Inferior parietal cortex (tissue), 1 donor: ENCODE data around the gene DNM2.
"Not testable (repeated sequence)": the region's sequence is repeated elsewhere in the genome, so short reads cannot be mapped to it uniquely, and the experiment has no call there.

Experiments
- DNase-seq: peaks from one replicate; pipeline ENCODE4 v3.0.0-alpha.2; 2016; ENCODE audit errors: extremely low spot score

Gene DNM2

DNA sequence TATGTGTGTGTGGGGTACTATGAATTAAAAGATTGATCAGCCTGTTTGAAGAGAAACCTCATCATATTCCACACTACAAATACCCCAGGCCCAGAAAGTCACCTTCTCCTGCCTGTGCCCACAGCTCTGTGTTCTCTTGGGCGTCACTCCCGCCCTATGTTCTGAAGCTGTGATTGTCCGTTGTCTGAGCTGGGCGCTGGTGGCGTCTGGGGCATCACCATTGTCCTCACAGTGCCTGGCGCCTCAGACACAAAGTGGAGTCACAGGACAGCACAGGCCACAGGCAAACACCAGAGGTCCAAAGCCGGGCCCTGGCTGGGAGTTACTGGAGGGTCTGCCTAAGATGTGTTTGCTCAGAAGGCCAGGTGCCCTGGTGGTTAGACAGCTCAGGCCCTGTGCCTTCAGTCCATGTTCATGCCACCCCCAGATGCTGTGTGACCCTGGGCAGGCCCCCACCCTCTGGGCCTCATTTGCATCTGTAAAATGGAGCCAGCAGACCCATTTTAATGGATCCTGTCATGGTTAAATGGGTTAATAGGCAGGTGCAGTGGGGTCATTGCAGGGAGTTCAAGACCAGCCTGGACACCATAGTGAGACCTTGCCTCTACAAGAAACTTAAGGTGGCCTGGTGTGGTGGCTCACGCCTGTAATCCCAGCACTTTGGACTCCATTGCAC, 34.5 kb downstream of the DNM2 start:
- peak; percentile 70 for DNase-seq

DNA sequence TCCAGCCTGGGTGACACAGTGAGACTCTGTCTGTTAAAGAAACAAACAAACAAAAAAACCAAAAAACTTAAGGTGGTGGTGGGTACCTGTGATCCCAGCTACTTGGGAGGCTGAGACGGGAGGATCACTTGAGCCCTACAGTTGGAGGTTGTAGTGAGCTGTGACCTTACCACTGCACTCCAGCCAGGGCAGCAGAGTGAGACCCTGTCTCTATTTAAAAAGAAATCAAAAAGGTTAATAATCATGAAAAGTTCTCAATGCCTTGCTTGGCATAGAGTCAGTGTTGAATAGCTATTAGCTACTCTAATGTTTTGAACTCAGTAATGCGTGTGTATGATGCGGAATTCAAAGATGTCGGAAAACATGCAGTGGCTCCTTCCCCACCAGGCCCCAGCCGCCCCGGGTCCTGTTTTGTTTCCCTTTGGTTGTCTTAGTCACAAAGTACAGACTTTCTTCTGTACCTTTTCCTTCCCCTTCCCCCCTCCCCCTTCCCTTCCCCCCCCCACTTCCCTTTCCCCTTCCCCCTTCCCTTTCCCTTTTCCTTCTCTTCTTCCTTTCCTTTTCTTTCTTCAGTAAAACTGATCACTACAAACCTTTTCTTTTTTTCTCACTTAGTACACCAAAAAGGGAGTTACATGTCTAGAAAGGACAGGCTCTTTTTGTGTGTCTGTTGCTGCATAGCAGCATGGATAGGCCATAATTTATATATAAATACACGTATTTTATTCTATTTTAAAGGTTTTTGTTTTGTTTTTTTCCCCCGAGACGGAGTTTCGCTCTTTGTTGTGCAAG, 35.2 kb downstream of the DNM2 start:
- no peak for DNase-seq

DNA sequence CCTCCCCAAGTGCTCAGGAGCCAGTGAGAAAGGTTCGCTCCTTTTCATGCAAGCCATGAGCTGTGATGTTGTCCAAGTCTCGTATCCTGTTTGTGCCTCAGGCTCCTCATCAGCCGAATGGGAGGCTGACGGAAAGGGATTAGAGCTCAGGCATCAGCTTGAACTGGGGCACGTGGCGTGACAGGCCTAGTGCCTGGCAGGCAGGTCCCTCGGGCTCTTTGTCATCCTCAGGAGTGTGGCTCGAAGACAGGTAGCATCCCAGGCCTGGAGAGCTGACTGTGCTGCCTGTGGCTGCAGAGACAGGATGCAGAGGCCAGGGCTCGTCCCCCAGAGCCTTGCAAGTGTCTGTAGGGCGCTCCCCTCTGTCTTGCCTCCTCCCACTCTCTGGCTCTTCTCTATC, 38.5 kb downstream of the DNM2 start:
- DNase-seq = no peak

DNA sequence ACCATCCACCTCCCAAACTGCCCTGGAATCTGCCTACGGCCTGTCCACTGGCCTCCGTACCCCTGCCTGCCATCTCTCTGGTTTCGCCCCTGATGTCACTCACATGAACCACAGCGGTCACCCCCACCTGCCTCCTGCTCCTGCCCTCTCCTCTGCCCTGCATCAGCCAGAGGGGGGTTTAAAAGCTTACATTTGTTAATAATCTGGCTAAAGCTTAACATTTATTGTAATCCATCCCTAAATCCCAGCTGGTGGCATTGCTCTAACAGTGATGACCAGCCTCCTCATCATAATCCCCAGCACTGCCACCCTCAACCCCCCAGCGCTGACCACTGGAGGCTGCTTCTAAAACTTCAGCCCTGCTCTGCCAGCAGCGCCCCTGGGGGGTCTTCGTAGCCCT, 38.9 kb downstream of the DNM2 start:
- no peak for DNase-seq

DNA sequence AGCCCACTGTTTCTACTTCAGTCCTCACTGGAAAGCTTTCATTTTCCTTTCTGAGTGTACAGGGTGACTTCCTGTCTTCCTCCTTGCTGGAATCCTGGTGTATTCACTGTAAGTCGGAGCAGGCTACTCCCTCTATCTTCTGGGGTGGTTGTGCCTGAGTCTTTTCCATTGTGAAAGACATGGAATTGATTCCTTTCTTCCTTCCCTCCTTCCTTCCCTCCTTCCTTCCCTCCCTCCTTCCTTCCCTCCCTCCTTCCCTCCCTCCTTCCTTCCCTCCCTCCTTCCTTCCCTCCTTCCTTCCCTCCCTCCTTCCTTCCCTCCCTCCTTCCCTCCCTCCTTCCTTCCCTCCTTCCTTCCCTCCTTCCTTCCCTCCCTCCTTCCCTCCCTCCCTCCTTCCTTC, 40.2 kb downstream of the DNM2 start:
- not testable (repeated sequence) for DNase-seq

DNA sequence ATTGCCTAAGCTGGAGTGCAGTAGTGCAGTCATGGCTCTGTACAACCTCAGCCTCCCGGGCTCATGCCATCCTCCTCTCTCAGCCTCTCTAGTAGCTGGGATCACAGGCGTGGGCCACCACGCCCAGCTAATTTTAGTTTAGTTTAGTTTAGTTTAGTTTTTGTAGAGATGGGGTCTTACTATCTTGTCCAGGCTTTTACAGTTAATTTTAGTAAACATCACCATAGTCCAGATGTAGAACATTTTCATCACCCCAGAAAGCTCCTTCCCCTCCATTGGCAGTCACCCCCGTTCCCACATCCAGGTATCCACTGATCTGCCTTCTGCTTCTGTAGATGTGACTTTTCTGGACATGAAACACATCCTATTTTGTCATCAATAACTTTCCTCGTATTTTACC, 41.1 kb downstream of the DNM2 start:
- DNase-seq = no peak

DNA sequence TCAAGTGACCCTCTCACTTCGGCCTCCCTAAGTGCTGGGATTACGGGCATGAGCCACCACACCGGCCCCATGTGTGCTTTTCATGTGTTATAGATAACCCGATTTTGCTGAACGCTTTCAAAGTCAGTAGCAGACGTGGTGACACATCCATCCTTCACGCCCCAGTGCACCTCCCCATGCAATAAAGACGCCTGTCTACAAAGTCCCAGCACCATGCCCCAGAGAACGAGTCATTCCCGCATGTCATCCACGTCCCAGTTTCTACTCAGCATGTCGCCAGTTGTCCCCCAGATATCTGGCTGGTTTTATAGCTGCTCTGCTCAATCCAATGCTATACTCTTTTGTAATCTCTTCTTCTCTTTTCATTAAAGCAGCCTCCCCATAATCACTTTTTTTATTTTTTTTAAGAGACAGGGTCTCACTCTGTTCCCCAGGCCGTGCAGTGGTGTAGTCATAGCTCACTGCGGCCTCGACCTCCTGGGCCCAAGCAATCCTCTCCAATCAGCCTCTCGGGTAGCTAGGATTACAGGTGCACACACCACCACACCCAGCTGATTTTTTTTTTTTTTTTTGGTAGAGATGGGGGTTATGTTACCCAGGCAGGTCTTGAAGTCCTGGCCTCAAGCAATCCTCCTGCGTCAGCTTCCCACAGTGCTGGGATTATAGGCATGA, 42.5 kb downstream of the DNM2 start:
- DNase-seq = no peak

DNA sequence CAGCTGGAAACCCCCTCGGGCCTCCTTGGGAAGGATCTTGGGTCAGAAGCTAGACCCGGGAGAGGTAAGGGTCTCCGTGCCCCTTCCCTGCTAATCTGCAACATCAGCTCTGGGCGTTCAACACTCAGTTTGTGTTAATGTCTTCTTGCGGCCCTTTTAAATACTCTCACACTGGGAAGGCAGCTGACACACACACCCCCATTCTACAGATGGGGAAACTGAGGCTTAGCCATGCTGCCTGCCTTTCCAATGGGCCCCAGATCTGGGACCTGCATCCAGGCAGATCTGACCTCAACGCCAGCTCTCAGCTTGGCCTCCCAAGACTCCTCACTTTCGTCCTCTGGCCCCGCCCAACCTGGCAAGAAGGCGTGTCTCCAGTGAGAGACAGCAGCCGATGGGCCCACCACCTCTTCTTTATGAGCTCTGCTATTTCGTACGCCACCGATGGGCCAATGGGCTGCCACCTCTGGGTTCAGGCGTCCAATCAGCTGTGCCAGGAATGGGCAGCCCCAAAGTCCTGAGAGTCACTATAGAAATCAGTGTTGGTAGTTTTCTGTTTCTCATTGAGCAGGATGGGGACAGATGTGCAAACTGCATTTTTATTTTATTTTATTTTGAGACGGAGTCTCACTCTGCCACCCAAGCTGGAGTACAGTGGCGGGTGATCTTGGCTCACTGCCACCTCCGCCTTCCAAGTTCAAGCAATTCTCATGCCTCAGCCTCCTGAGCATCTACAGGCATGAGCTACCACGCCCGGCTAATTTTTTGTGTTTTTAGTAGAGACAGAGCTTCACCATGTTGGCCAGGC, 43.8 kb downstream of the DNM2 start:
- DNase-seq = no peak

DNA sequence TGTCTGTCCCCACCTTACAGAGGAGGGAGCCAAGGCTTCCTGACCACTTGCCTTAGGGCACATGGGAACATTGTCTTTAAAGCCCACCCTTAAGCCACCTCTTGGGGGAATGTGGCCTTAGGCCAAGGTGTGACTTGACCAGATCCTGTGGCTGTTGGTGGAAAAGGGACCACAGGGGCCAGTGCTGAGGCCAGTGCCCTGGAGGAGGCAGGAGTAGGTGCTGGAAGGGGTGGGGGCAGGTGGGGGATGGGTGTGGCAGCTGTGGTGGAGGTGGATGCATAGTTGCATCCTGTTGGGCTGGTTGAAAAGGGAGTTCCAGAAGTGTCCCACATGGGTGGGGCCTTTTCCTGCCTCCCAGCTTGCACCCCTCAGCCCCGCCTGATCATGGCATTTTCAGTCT, 44.8 kb downstream of the DNM2 start:
- no peak for DNase-seq

DNA sequence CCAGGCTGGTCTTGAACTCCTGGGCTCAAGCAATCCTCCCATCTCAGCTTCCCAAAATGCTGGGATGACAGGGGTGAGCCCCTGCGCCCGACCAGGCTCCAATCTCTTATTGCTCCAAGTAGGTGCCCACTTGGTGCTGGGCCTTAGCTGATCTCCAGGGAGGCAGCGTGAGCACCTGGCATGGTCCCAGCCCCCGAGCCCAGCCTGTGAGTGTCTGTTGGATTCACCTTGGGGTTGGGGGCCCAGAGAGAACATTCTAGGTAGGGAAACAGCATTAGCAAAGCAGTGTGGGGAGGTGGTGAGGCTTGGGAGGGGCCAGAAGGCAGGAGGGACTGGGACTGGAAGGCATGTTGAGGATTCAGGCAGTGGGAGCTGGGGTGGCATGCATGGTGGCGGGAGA, 45.5 kb downstream of the DNM2 start:
- DNase-seq = no peak

DNA sequence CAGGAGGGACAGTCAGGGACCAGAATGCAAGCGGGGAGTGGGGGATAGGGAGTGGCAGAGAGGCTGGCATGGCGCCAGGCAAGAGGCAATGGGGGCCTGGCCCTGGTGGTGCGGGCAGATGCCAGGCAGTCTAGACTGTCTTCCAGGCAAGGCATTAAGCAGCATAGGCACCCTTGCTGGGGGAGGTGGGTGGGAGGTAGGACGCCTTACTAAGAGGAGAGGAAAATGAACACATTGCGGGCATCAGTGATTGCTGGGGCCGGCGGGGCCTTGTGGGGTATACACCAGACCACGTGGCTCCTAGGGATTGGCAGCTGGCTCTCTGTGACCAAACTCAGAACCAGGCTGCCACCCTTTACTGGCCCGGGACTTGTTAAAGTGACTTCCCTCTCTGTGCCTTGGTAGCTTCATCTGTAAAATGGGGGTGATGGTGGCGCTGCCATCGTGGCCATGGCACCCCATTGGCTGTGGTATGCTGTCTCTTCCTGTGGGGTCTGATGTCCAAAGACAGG, 46.0 kb downstream of the DNM2 start:
- no peak for DNase-seq

DNA sequence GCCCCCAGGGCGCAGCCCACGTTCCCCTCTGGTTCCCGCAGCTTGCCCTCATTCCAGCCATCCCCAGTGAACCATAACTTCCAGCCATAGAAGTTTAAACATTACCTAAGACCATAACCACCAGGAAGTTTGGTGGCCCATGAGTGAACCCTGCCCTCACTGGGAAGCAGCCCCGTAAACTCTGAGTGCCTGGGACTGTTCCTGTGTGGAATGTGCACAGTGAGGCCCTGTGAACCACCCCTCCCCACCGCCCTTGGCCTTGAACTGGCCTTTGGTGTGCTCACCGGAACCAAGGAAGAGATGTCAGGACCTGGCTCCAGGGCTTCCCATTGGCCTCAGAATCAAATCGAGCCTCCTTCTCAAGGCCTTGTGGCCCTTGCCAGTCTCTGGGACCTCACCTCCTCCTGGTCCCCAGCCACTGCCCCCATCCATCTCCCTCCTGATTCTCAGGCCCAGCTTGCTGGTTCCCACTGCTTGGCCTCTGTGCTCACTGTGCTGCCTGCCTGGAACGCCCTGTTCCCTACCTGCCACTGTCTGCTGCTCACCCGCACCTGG, 46.5 kb downstream of the DNM2 start:
- DNase-seq = no peak

DNA sequence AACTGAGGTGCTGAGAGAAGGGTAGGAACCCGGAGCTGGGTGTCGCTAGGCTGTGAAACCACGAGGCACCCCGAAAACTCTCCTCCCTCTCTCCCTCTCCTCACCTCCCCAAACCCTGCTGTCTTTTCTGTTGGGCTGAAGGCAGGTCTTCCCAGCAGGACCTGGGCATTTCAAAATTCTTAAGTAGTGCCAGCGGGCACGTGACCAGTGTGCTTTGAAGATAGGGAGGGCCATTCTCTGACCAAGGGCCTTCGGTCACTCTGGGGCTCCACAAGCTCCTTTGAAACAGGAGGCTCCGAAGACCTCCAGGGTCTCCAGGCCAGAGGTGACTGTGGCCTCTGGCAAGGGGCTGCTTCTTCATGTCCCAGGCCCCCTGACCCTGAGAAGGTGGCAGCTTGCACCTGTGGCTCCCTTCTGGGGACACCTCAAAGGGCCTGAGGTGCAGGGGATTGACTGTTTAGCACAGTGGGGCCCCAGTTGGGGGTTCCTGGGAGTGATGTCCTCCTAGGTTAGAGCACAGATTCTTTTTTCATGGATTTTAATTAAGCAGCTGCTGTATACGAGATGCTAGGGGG, 48.3 kb downstream of the DNM2 start:
- no peak for DNase-seq

DNA sequence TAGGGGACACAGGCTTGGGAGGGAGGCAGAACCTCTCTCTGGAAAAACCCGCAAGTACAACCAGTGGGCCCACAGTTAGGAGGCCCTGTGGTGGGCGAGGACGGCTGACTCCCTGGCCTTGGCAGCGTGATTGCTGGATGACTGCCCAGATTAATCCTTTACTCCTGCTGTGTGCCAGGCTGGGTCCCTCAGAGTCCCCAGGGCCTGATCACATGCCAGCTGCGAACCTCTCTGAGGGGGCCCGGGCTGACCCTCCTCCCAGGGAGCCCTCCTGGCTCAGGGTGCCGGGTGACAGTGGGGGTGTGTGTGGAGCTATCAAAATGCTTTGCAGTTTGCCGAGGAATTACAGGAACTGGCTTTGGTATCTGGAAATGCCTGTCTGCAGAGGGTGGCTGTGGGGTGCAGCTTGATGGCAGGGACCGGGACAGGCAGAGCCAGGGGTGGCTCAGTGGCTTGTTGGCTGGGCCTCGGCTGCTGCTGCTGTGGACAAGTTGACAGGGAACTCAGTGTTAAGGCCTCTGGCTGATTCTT, 48.9 kb downstream of the DNM2 start:
- no peak for DNase-seq

DNA sequence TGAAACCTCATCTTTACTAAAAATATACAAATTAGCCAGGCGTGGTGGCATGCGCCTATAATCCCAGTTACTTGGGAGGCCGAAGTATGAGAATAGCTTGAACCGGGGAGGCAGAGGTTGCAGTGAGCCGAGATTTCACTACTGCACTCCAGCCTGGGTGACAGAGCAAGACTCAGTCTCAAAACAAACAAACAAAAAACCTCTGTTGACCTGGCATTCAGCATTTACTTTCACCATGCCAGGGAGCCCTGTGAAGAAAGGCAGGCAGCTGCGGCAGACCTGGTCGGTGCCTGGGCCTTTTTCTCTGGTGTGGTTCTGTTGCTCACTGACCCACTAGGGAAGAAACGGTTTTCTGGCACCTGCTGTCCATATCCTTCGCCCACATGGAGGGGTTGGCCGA, 49.8 kb downstream of the DNM2 start:
- no peak for DNase-seq

DNA sequence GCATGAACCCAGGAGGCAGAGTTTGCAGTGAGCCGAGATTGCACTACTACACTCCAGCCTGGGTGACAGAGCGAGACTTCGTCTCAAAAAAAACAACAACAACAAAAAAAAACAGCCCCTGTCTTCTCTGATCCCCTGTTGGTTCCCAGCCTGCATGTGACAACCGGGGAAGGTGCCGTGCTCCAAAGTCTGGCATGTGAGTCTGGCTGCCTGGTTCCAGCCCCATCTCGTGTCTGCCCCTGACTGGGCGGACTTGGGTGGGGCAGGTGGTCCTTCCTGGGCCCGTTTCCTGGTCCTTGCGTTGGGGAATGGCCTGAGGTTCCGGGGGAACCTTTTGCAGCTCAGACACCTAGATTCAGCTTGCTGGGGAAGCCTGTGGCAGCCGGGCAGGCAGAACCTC, 50.5 kb downstream of the DNM2 start:
- DNase-seq = no peak

DNA sequence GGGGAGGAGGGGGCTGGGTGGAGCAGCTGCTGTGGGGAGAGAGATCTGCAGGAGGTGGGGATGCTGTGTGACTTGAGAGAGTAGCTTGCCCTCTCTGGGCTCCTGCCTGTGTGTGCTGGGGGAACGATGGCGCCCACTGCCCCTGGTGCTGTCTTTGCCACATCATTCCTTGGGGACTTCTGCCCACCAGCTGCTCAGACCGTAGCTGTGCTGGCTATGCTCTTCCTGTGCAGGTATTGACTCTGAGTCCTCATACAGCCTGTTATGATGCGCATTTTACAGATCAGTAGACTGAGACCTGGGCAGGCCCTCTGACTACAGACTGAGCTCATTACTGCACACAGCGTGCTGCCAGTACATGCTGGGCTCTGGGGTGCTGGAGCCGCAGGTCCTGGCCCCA, 51.1 kb downstream of the DNM2 start:
- no peak for DNase-seq

DNA sequence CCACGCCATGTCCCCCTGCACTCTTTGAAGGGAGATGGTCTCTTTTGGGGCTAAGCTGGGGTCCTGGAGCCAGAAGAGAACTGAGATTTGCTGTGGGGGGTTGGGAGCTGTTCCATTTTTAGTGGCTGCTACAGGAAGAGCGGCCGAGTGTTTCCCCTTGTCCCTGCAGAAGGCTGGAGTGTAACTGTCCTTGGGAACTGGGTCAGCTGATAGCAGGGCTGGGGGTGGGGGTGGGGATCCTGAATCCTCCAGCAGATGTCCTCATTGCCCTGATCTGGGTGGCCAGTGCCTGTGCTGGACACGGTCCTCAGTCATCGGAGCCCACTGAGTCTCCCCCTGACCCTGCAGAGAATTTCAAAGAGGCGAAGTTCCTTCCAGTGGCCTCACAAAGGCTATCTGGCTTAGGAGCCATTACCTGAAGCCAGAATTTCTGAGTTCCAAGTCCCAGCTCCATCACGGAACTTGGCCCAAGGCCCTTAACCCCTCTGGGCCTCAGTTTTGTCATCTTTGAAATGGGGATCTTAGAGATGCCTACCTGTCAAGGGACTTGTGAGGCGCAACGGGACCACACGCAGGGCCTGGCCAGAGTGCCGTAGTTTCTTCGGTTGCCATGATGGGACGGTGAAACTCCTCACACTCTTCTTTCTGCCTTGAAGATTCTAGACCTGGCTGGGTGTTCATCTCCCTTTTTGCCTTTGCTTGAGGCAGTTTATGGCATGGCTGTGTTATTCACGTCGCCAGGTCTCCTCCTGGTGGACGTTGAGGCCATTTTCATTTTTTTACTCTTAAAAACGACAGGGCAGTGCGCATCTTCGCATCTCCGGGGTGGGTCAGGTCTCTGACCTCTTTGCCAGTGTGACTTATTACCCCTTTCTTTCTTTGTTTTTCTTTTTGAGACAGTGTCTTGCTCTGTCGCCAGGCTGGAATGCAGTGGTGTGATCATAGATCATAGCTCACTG, 51.9 kb downstream of the DNM2 start:
- DNase-seq = peak; percentile 60

DNA sequence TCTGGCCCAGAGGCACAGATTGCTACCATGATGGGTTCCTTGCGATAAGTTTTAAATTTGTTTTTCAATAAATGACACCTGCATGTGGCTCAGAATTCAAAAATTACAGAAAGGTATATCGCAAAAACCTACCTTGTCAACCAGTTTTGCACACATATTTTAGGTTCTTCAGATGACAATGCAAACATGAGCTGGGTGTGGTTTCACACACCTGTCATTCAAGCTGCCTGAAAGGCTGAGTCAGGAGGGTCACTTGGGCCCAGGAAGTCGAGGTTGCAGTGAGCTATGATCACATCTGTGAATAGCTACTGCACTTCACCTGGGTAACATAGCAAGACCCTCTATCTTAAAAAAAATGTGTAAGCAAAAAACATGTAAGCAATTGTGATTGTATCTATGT, 56.1 kb downstream of the DNM2 start:
- no peak for DNase-seq

DNA sequence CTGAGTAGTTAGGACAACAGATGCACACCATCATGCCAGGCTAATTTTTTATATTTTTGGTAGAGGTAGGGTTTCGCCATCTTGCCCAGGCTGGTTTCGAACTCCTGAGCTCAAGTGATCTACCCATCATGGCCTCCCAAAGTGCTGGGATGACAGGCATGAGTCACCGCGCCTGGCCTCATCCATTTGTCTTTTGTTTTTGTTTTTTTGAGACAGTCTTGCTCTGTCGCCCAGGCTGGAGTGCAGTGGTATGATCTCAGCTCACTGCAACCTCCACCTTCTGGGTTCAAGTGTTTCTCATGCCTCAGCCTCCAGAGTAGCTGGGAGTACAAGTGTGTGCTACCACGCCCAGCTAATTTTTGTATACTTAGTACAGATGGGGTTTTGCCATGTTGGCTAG, 57.0 kb downstream of the DNM2 start:
- DNase-seq = no peak
